ENCODE data around the gene SCYGR4. TPM values are rescaled to one million over a fixed set of nuclear protein-coding genes. Genes with fewer than 3 reads are reported as not detected.

Gene SCYGR4
- total and polyA plus RNA-seq, 2 experiments from 2014 or later, result not detected

GRCh38 chr2:227614246-227614645 lies 3.1 kb upstream of the SCYGR4 start:
- Histone ChIP-seq H3K9me3 (ENCODE audit: low read depth) (no peaks in the 10 kb centered on the region), H3K4me1 (ENCODE audit: low read depth) (no peaks in the 10 kb centered on the region), H3K4me3 (no peak overlapping the region), H3K36me3 (no peaks in the 10 kb centered on the region), H3K27ac (no peak overlapping the region), H3K27me3 (no peaks in the 10 kb centered on the region)
- TF ChIP-seq CTCF (IDR thresholded peaks at IDR 0.05; ENCODE audit: low read depth, low read length), result no peak
- DNase-seq (ENCODE audit: low read depth in 1 of 2, low spot score in 1 of 2), result no peak

GRCh38 chr2:227614740-227615139 lies 2.6 kb upstream of the SCYGR4 start, which contains the start of gene SCYGR3:
SCYGR3 (minus strand) TSS chr2:227614840; CDS start chr2:227614840, 0 bp downstream.
- H3K27me3 ChIP-seq, result no peaks in the 10 kb centered on the region
- no peak for DNase-seq (ENCODE audit: low read depth in 1 of 2, low spot score in 1 of 2)
- TF ChIP-seq CTCF (IDR thresholded peaks at IDR 0.05; ENCODE audit: low read depth, low read length), result no peak

GRCh38 chr2:227615181-227615580 lies 2.1 kb upstream of the SCYGR4 start:
- no peak for DNase-seq (ENCODE audit: low read depth in 1 of 2, low spot score in 1 of 2)
- Histone ChIP-seq H3K27ac (no peak overlapping the region), H3K4me1 (ENCODE audit: low read depth) (no peaks in the 10 kb centered on the region), H3K4me3 (no peak overlapping the region), H3K9me3 (ENCODE audit: low read depth) (no peaks in the 10 kb centered on the region), H3K36me3 (no peaks in the 10 kb centered on the region), H3K27me3 (no peaks in the 10 kb centered on the region)
- TF ChIP-seq CTCF (IDR thresholded peaks at IDR 0.05; ENCODE audit: low read depth, low read length), result no peak

More at GRCh38 chr2:227614740-227615139, 2.6 kb upstream of the SCYGR4 start, which contains the start of gene SCYGR3:
- no peak within 1 kb of the TSS for H3K4me3 ChIP-seq
- H3K9me3 ChIP-seq (ENCODE audit: low read depth), result no peaks in the 10 kb centered on the region
- no peaks in the 10 kb centered on the region for H3K36me3 ChIP-seq
- H3K27ac ChIP-seq, result no peak within 1 kb of the TSS
- H3K4me1 ChIP-seq (ENCODE audit: low read depth), result no peaks in the 10 kb centered on the region

- Histone ChIP-seq H3K27ac (no peak overlapping the region), H3K9me3 (ENCODE audit: low read depth) (no peaks in the 10 kb centered on the region), H3K4me1 (ENCODE audit: low read depth) (no peaks in the 10 kb centered on the region), H3K36me3 (no peaks in the 10 kb centered on the region), H3K4me3 (no peak overlapping the region), H3K27me3 (no peaks in the 10 kb centered on the region)
- DNase-seq (ENCODE audit: low read depth in 1 of 2, low spot score in 1 of 2), result peak in 1 of 2 donors; percentile 21
- TF ChIP-seq CTCF (IDR thresholded peaks at IDR 0.05; ENCODE audit: low read depth, low read length), result no peak
Observed at GRCh38 chr2:227615906-227616305, 1.4 kb upstream of the SCYGR4 start.

- Histone ChIP-seq H3K27me3 (no peaks in the 10 kb centered on the region), H3K4me3 (no peak overlapping the region), H3K36me3 (no peaks in the 10 kb centered on the region), H3K4me1 (ENCODE audit: low read depth) (no peaks in the 10 kb centered on the region), H3K9me3 (ENCODE audit: low read depth) (no peaks in the 10 kb centered on the region), H3K27ac (no peak overlapping the region)
- no peak for TF ChIP-seq CTCF (IDR thresholded peaks at IDR 0.05; ENCODE audit: low read depth, low read length)
- DNase-seq (ENCODE audit: low read depth in 1 of 2, low spot score in 1 of 2), result peak in 1 of 2 donors; percentile 33
Observed at GRCh38 chr2:227616631-227617030, 667 bp upstream of the SCYGR4 start.

- H3K27ac ChIP-seq, result no peak overlapping the region
- DNase-seq (ENCODE audit: low read depth in 1 of 2, low spot score in 1 of 2), result peak in 1 of 2 donors; percentile 76
- no peaks in the 10 kb centered on the region for H3K4me1 ChIP-seq (ENCODE audit: low read depth)
- H3K27me3 ChIP-seq, result no peaks in the 10 kb centered on the region
- H3K36me3 ChIP-seq, result no peaks in the 10 kb centered on the region
- no peaks in the 10 kb centered on the region for H3K9me3 ChIP-seq (ENCODE audit: low read depth)
- TF ChIP-seq CTCF (IDR thresholded peaks at IDR 0.05; ENCODE audit: low read depth, low read length), result no peak
- H3K4me3 ChIP-seq, result no peak overlapping the region
Observed at GRCh38 chr2:227623226-227623625, 5.9 kb downstream of the SCYGR4 start.
